Upper lobe of left lung (tissue), 6 donors: Measurements from ENCODE around the gene PLCB4. TPM values are rescaled to one million over a fixed set of nuclear protein-coding genes. Genes with fewer than 3 reads are reported as not detected.

Experiments used
- ATAC-seq, 2 donors: fragments of 200-7000 bp; cut with Tn5 transposase; one replicate each; pipeline ENCODE4 v1.9.1; 2022; ENCODE audit warnings: mild to moderate bottlenecking in 2 of 2, moderate library complexity in 2 of 2; ENCODE audit not compliant: low FRiP score in 2 of 2
- DNase-seq, 2 donors: peaks; one replicate each; pipeline ENCODE4 v3.0.0-alpha.2; 2019 to 2020
- H3K27ac ChIP-seq, 4 donors: fragments of 200-600 bp; sonication (generic); one replicate each; pipeline ENCODE4 v1.5.1; 2016 to 2019
- H3K27me3 ChIP-seq, 4 donors: fragments of 200-600 bp; sonication (generic); one replicate each; pipeline ENCODE4 v1.5.1; 2017 to 2019
- H3K36me3 ChIP-seq, 4 donors: fragments of 200-600 bp; sonication (generic); one replicate each; pipeline ENCODE4 v1.5.1; 2016 to 2019
- H3K4me1 ChIP-seq, 4 donors: fragments of 200-600 bp; sonication (generic); one replicate each; pipeline ENCODE4 v1.5.1; 2018 to 2019
- H3K4me3 ChIP-seq, 4 donors: fragments of 200-600 bp; sonication (generic); one replicate each; pipeline ENCODE4 v1.5.1; 2017 to 2019; ENCODE audit warnings: mild to moderate bottlenecking in 2 of 4, moderate library complexity in 1 of 4
- H3K9me3 ChIP-seq, 4 donors: fragments of 200-600 bp; sonication (generic); one replicate each; pipeline ENCODE4 v1.5.1; 2018 to 2019
- EP300 ChIP-seq, 4 donors: sonication (generic); formaldehyde crosslinking; IDR thresholded peaks; one replicate each; pipeline ENCODE4 v1.5.1; 2017; ENCODE audit warnings: antibody characterized with exemption in 4 of 4, control low read depth in 2 of 4
- POLR2A ChIP-seq, 4 donors: fragments of 450-650 bp; IDR thresholded peaks; one replicate each; pipeline ENCODE4 v1.5.1; 2016 to 2017; ENCODE audit warnings: antibody characterized with exemption in 4 of 4, mild to moderate bottlenecking in 2 of 4
- POLR2AphosphoS5 ChIP-seq, 2 donors: sonication (generic); formaldehyde crosslinking; IDR thresholded peaks; one replicate each; pipeline ENCODE4 v1.5.1; 2017; ENCODE audit warnings: antibody characterized with exemption in 2 of 2
- WGBS, 2 donors: methylation state at CpG; one replicate each; pipeline ENCODE4 v1.1.5; 2017 to 2018; 5-methylcytosine and 5-hydroxymethylcytosine counted together
- total RNA-seq, 6 donors: library from RNA; depleted of rRNA in 4 of 6; stranded (reverse); fragments of >200 nt in 4 of 6; gene quantifications; one replicate each; pipeline versions ENCODE4 v1.1.0 to v1.2.1, GENCODE V29; 2016 to 2021
- TF ChIP-seq, protein P1 (sequence below), 6 experiments: fragments of 450-650 bp in 4 of 6; fragments of 200-600 bp in 2 of 6; sonication (generic) in 2 of 6; IDR thresholded peaks; one replicate each; pipeline ENCODE4 v1.5.1; 2016 to 2019; ENCODE audit warnings: antibody characterized with exemption in 6 of 6
- donor health status: DM: no; HTN: no; CAD: no; lungs with moderate emphysema.
- donor health status: DM: no; HTN: yes; CAD: no; lungs with severe emphysema.

PLCB4 gene
- total RNA-seq, 6 donors from 2014 or later, result 5.7 to 15.2 (median 8.2) TPM

DNA sequence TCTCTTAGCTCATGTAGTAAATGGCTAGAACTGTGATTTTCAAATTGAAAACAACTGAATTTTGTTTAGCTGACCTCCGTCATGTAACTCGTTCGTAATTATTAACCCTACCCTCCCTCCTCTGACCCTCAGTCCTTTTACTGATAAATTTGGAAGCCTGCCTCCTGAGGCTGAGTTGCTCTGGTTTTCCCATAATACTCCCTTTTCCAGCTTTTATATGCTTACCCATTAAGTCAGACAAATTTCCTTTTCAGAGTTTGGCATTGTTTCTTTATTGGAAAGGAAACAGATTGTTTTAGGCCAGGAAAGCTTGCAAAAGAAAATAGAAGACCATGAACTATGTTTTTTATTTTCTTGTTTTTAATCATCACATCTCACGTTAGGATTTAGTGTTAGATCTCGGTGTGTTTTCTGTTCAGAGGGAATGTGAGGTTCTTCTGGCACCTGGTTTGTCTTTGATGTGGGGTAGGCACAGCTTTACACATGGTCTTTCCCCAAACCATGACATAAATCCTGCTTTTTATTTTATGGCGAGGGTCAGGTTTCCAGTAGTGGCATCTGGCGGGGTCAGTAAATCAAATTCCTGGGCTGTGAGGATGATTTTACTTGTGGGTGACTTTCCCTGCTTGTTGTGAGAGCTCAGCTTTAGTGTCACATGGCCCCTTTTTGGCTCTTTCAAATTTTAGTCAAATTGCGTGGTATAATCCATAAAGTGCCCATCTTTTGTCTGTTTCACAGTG lies 24.5 kb downstream of the PLCB4 start:
- DNase-seq, result no peak
- WGBS, 2 donors, result 48 to 65% methylated on average over 8 of the region's 8 CpGs
- ATAC-seq, result no peak
- H3K9me3 ChIP-seq, result no peaks in the 10 kb centered on the region
- H3K4me3 ChIP-seq, result peak overlapping the region in 1 of 4 donors; percentile 6
- H3K36me3 ChIP-seq, result no peaks in the 10 kb centered on the region
- H3K27ac ChIP-seq, result peak overlapping the region; percentile 23 to 69 (median 42)
- TF ChIP-seq, protein P1, sequence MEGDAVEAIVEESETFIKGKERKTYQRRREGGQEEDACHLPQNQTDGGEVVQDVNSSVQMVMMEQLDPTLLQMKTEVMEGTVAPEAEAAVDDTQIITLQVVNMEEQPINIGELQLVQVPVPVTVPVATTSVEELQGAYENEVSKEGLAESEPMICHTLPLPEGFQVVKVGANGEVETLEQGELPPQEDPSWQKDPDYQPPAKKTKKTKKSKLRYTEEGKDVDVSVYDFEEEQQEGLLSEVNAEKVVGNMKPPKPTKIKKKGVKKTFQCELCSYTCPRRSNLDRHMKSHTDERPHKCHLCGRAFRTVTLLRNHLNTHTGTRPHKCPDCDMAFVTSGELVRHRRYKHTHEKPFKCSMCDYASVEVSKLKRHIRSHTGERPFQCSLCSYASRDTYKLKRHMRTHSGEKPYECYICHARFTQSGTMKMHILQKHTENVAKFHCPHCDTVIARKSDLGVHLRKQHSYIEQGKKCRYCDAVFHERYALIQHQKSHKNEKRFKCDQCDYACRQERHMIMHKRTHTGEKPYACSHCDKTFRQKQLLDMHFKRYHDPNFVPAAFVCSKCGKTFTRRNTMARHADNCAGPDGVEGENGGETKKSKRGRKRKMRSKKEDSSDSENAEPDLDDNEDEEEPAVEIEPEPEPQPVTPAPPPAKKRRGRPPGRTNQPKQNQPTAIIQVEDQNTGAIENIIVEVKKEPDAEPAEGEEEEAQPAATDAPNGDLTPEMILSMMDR (IDR thresholded peaks at IDR 0.05), result no peak
- TF ChIP-seq EP300 (IDR thresholded peaks at IDR 0.05), result no peak
- no peak for TF ChIP-seq POLR2A (IDR thresholded peaks at IDR 0.05)
- no peak for TF ChIP-seq POLR2AphosphoS5 (IDR thresholded peaks at IDR 0.05)
- no peaks in the 10 kb centered on the region for H3K27me3 ChIP-seq
- H3K4me1 ChIP-seq, result peaks cover 5 to 10% (median 8%) of the 10 kb centered on the region in 4 donors

DNA sequence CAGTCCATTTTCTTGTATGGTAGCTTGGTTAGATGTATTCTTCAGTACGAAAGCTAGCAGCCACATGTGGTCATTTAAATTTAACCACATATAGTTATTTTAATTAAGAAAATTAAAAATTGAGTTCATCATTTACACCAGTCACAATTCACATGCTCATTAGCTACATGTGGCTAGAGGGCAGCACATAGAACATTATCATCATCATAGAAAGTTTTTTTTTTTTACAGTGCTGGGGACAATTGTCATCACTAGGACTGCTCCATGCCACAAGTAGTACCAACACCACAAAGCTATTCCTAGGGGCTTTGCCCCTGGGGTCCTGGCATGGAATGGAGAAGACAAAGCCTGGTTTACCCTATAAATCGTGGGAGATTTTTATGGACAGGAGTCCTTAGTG lies 30.5 kb downstream of the PLCB4 start:
- no peaks in the 10 kb centered on the region for H3K4me1 ChIP-seq
- no peak overlapping the region for H3K27ac ChIP-seq
- H3K4me3 ChIP-seq, result no peak overlapping the region
- ATAC-seq (no peak), DNase-seq (no peak)
- no peak for TF ChIP-seq POLR2A (IDR thresholded peaks at IDR 0.05)
- 84 to 86% methylated on average over 2 of the region's 2 CpGs for WGBS, 2 donors
- H3K27me3 ChIP-seq, result no peaks in the 10 kb centered on the region
- no peaks in the 10 kb centered on the region for H3K9me3 ChIP-seq
- no peaks in the 10 kb centered on the region for H3K36me3 ChIP-seq

DNA sequence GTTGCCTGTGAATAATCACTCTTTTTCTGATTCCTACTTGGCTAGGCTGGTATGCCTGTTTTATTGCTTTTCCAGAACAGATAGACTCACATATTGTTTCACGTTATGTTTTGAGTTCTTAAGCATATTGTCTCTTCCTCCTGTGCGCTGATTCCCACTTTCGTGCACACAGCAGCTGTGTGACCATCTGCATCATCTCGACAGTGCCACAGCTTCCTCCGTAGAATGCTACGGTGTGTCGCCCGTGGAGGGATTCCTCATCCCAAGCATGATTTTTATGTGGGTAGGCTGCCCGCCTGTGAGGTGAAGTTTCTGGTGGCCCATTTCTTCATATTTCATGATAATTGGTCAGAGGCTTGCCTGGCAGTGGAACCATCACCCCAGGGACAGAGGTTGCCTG lies 31.8 kb downstream of the PLCB4 start:
- 94% methylated on average over 9 of the region's 9 CpGs for WGBS, 2 donors
- Histone ChIP-seq H3K27me3 (no peaks in the 10 kb centered on the region), H3K4me1 (no peaks in the 10 kb centered on the region), H3K4me3 (no peak overlapping the region), H3K27ac (no peak overlapping the region), H3K36me3 (no peaks in the 10 kb centered on the region), H3K9me3 (no peaks in the 10 kb centered on the region)
- no peak for DNase-seq
- TF ChIP-seq, protein P1 (IDR thresholded peaks at IDR 0.05), result no peak
- TF ChIP-seq POLR2AphosphoS5 (IDR thresholded peaks at IDR 0.05) (no peak), POLR2A (IDR thresholded peaks at IDR 0.05) (no peak), EP300 (IDR thresholded peaks at IDR 0.05) (no peak)
- ATAC-seq, result no peak

DNA sequence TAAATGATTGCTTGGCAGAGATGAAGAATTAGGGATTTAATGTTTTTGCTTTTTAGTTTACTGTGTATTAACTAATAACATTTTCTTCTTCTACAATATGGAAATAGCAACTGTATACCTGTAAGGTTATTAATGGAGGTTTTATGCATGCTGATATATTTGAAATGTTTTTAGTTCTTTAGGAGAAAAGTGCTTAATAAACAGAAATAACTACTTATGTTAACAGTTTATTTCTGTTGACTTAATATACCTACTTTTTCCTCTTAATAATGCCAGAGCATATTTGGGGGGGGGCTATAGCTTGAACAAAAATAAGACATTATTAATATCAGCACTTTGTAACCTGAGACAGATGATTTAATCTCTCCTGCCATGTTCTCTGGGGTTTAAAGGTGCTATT lies 33.6 kb downstream of the PLCB4 start:
- Histone ChIP-seq H3K36me3 (no peaks in the 10 kb centered on the region), H3K4me3 (no peak overlapping the region), H3K27ac (no peak overlapping the region), H3K9me3 (no peaks in the 10 kb centered on the region), H3K27me3 (no peaks in the 10 kb centered on the region), H3K4me1 (no peaks in the 10 kb centered on the region)
- TF ChIP-seq, protein P1 (IDR thresholded peaks at IDR 0.05), result no peak
- TF ChIP-seq POLR2A (IDR thresholded peaks at IDR 0.05), result no peak
- TF ChIP-seq EP300 (IDR thresholded peaks at IDR 0.05), result no peak
- TF ChIP-seq POLR2AphosphoS5 (IDR thresholded peaks at IDR 0.05), result no peak
- DNase-seq (no peak), ATAC-seq (no peak)

DNA sequence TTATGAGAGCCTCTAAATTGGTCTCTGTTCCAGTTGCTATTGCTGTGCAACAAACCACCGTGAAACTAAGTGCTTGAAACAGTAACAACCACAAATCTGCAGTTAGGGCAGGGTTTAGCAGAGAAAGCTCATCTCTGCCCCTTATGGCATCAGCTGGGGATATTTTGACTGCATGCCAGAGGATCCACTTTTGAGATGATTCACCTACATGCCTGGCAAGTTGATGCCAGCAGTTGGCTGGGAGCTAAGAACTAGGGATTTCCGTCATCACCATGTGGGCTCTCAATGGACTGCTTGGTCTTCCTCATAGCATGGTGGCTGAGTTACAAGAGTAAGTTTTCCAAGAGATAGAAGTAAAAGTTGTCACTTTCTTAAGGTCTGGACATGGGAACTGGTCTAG lies 35.1 kb downstream of the PLCB4 start:
- DNase-seq, result no peak
- WGBS, 2 donors, result 90 to 100% methylated on average over 1 to 2 of the region's 2 CpGs
- peaks cover 0 to 2% (median 0%) of the 10 kb centered on the region in 4 donors for H3K4me1 ChIP-seq
- no peaks in the 10 kb centered on the region for H3K27me3 ChIP-seq
- H3K9me3 ChIP-seq, result no peaks in the 10 kb centered on the region
- H3K4me3 ChIP-seq, result no peak overlapping the region
- TF ChIP-seq, protein P1 (IDR thresholded peaks at IDR 0.05), result no peak
- no peak for TF ChIP-seq POLR2A (IDR thresholded peaks at IDR 0.05)
- no peak for TF ChIP-seq POLR2AphosphoS5 (IDR thresholded peaks at IDR 0.05)
- TF ChIP-seq EP300 (IDR thresholded peaks at IDR 0.05), result no peak
- ATAC-seq, result no peak
- H3K36me3 ChIP-seq, result no peaks in the 10 kb centered on the region
- no peak overlapping the region for H3K27ac ChIP-seq
